Cardiac septum (tissue), 1 donor: ENCODE data around the gene MPHOSPH9. TPM values are rescaled to one million over a fixed set of nuclear protein-coding genes. Genes with fewer than 3 reads are reported as not detected.
"Not testable (repeated sequence)": the region's sequence is repeated elsewhere in the genome, so short reads cannot be mapped to it uniquely, and the experiment has no call there.

Experiments used
- DNase-seq: peaks from one replicate; pipeline ENCODE4 v3.0.0-alpha.2; 2020; ENCODE audit warnings: low spot score
- intact Hi-C: fragments of 100-400 bp; cut with DNase I; formaldehyde crosslinking; loops from one replicate; pipeline ENCODE4 v1.14.0; 2022
- total RNA-seq: library from RNA; stranded (reverse); fragmentation: NEBNext Ultra II Directional; extraction: Animal tissue kit (Norgen Biotek cat#: 25700); gene quantifications from one replicate; pipeline ENCODE4 v1.2.1, GENCODE V29; 2021
- donor health status: DM: no; HTN: no; CAD: no.

MPHOSPH9 gene
- total RNA-seq, 1 donor from 2014 or later: 22.0 TPM

GRCh38 chr12:123233505-123234308 lies 766 bp upstream of the MPHOSPH9 start:
- no peak for DNase-seq
- intact Hi-C loops: loop anchor here (5.0 kb wide), 2 partner anchors 81 to 256 kb away; partner anchors contain the start of genes OGFOD2 and PITPNM2

GRCh38 chr12:123232472-123232806 lies 502 bp downstream of the MPHOSPH9 start:
- DNase-seq: no peak
- intact Hi-C loops: loop anchor here (5.0 kb wide), 2 partner anchors 80 to 255 kb away; partner anchors contain the start of genes OGFOD2 and PITPNM2

GRCh38 chr12:123231931-123232330 lies 1.0 kb downstream of the MPHOSPH9 start:
- no peak for DNase-seq
- intact Hi-C loops: loop anchor here (5.0 kb wide), 2 partner anchors 80 to 255 kb away; partner anchors contain the start of genes OGFOD2 and PITPNM2

DNA sequence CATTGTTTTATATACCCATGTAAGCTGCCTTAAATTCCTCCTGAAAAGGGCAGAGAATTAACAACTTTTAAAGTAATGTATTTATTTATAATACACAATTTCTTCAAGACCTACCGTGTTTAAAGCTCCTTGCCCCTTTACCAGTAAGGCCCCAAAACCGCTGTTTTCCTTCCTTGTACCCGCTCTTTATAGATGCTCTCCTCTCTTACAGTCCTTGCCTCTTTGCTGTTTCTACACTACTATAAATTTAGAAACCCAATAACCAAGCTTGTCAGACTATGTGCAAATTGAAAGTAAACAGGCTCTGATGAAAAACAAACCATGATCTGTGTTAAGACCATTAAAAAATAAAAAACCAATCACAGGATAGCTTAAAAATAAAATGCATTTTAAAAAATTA lies 3.9 kb downstream of the MPHOSPH9 start:
- intact Hi-C loops: no loop called here

DNA sequence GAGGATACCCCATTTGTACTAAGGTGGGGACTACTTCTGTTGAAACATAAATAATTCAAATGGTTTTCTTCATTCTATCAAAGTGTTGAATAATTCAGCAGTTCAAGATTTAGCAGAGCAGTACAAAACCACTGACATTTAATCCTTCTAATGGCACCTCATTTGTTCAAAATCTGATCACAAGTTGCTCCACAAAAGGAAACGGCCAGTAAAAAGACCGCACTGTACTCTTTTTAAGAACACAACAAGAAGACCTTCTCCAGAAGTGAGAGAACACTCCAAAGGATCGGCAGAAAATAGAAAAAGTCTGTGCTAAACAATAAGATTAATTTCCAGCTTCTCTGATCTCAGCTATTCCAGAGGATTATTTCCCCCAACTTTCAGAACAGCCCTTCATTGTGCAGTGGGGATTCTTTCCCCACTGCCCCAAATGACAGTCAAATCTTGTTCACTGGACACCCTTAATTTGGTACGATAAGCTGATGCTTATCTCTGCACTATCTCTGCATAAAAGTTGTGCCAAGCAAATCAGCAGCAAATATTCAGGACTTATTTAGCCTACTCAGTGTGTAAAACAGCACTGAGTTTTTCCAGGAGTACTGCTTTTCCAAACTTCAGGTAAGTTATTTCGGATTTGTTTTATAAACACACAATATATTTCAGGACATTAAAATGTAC lies 5.2 kb downstream of the MPHOSPH9 start:
- intact Hi-C loops: no loop called here
- no peak for DNase-seq

More for the DNA sequence above, 3.9 kb downstream of the MPHOSPH9 start:
- DNase-seq: no peak

GRCh38 chr12:123225443-123225842 lies 7.5 kb downstream of the MPHOSPH9 start:
- no peak for DNase-seq
- intact Hi-C loops: no loop called here

DNA sequence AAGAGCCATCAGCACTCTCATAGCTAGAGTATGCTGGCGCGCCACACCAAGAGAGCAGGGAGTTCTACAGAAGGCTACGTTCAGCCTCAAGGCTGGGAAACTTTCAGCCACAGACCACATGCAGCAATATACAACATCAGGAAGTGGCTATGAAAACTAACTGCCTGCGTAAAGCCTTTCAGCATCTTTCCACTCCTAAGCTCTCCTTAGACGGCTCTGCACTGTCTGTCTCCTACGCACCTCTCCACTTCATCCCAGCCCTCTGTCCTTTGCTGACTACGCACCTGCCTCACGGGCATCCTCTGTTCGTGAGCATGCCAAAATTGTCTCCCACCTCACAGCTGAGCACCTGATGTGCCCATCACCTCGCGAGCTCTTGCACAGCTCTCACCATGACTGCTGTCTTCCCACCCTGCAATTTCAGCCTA lies 9.7 kb downstream of the MPHOSPH9 start:
- DNase-seq: no peak
- intact Hi-C loops: no loop called here

DNA sequence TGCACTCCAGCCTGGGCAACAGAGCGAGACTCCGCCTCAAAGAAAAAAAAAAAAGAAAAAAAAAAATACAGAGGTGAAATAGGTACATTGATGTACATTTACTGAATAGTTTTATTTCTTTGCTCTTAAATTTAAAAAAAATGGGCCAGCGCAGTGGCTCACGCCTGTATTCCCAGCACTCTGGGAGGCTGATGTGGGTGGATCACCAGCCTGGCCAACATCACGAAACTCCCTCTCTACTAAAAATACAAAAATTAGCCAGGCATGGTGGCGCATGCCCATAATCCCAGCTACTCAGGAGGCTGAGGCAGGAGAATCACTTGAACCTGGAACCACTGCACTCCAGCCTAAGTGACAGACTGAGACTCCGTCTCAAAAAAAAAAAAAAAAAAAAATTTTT lies 25.1 kb downstream of the MPHOSPH9 start:
- intact Hi-C loops, DNase-seq: not testable (repeated sequence)

DNA sequence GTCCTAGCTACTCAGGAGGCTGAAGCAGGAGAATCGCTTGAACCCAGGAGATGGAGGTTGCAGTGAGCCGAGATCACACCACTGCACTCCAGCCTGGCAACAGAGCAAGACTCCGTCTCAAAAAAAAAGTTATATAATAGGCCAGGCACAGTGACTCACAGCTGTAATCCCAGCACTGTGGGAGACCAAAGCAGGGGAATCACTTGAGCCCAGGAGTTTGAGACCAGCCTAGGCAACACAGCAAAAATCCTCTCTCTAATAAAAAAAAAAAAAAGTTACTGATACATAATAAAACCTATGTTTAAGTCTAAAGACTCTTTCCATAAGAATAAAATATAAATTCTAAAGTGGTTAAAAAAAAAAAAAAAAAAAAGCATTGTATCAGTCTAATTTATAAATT lies 26.1 kb downstream of the MPHOSPH9 start:
- intact Hi-C loops, DNase-seq: not testable (repeated sequence)

GRCh38 chr12:123200414-123200813 lies 32.5 kb downstream of the MPHOSPH9 start:
- intact Hi-C loops: no loop called here

GRCh38 chr12:123199936-123200335 lies 33.0 kb downstream of the MPHOSPH9 start:
- no peak for DNase-seq
- intact Hi-C loops: no loop called here

More at GRCh38 chr12:123200414-123200813, 32.5 kb downstream of the MPHOSPH9 start:
- no peak for DNase-seq

DNA sequence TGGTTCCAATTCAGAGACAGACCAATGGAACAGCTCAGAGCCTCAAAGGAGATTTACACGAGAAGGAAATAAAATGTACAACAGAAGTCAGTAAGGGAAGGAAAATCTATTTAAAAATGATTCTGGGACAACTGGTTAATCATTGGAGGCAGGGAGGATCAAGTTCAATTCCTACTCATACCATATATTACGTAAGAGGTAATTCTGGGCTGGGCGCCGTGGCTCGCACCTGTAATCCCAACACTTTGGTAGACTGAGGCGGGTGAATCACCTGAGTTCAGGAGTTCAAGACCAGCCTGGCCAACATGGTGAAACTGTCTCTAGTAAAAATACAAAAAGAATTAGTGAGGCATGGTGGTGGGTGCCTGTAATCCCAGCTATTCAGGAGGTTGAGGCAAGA lies 45.3 kb downstream of the MPHOSPH9 start:
- no peak for DNase-seq
- intact Hi-C loops: no loop called here

- DNase-seq: no peak
- intact Hi-C loops: no loop called here
These were observed 52.8 kb downstream of the MPHOSPH9 start for GRCh38 chr12:123180171-123180570.

DNA sequence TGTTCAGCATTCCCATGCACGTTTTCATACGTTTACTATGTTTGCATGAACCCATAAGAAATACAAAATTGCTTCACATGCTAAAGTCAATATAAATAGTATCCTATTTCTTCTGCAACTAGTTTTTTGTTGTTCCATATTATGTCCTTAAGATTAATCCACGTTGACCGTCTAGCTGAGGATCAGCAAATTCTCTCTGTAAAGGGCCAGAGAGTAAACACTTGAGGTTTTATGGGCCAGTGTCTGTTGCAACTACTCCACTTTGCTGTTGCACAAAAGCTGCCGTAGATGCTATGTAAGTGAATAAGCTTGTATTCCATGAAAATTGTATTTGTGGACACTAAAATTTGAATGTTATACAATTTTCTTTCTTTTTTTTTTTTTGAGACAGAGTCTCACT lies 61.0 kb downstream of the MPHOSPH9 start:
- no peak for DNase-seq
- intact Hi-C loops: no loop called here

DNA sequence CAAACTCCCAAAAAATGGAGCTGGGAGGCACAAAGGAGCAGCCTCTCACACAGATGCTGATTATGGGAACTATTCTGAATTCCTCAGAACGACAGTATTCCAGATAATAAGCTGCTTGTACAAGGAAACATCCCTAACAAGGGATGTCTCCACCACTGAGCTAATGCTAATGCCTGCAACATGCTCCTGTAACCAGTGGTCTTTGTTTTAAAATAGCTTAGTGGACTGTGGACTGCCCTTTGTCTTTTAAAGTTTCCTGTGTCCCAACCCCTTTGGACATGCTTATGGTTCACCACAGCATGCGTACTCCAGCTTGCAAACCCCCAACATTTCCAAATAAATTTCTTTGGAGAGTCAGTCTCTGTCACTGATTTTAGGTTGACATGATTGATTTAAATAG lies 65.6 kb downstream of the MPHOSPH9 start:
- intact Hi-C loops: no loop called here
- DNase-seq: no peak

- intact Hi-C loops: no loop called here
- no peak for DNase-seq
These were observed 67.4 kb downstream of the MPHOSPH9 start for GRCh38 chr12:123165537-123165936.

DNA sequence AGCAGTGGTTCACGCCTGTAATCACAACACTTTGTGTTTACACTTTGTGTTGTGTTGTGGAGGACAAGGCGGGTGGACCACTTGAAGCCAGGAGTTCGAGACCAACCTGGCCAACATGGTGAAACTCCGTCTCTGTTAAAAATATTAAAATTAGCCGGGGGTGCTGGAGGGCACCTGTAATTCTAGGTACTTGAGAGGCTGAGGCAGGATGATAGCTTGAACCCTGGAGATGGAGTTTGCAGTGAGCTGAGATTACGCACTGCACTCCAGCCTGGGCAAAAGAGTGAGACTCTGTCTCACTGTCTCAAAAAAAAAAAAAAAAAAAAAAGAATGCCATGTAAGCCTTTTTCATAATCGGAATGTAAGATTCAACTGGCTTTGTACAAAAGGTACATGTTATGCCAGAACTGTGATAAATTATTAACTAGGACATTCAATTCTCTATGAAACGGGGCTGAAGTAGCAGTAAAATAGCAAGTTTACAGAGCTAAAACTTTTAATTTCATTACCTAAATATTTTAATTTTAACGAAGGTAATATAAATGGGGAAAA lies 68.2 kb downstream of the MPHOSPH9 start:
- no peak for DNase-seq
- intact Hi-C loops: no loop called here

- intact Hi-C loops: no loop called here
- DNase-seq: no peak
These were observed 68.7 kb downstream of the MPHOSPH9 start for GRCh38 chr12:123164222-123164621.

GRCh38 chr12:123163227-123163626 lies 69.7 kb downstream of the MPHOSPH9 start:
- intact Hi-C loops: no loop called here
- no peak for DNase-seq

DNA sequence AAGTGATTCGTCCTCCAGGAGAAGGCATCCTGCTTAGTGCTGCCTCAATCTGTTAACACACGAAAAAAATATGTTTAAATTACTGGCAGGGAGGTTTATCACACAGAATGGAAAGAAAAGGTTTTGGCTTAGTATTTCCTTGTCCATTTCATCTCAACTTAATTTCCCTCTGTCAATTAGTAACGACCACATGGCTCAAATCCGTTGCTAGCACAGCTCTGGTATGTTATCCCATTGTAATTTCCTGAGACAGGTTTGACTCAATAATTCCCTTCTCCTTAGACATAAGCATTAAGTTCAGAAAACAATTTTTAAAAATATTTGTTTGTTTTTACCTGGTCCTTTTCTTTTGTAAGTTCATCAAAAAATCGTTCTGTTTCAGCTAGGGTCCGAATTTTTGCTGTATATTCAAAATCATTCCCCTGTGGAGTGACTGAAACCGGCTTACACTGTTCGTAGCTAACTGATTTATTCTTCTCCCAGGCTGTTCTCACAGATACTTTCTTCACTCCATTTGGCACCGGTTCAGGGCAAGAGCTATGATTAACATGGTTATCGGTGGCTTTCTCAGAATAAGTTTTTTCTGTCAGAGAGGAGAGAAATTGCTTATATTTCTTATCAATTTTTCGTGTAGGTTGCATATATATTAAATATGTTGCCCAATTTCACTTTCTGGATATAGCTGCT lies 72.0 kb downstream of the MPHOSPH9 start:
- intact Hi-C loops: no loop called here
- DNase-seq: no peak
